Left cardiac atrium (tissue), 4 donors: ENCODE data around the gene SCO1. TPM values are rescaled to one million over a fixed set of nuclear protein-coding genes. Genes with fewer than 3 reads are reported as not detected.
A peak's percentile ranks its signal among the peaks of the same experiment; 100 is the strongest.
"Not testable (repeated sequence)": the region's sequence is repeated elsewhere in the genome, so short reads cannot be mapped to it uniquely, and the experiment has no call there.

Experiments
- ATAC-seq, 2 donors: fragments of 200-7000 bp; cut with Tn5 transposase; one replicate each; pipeline ENCODE4 v1.9.1; 2020; ENCODE audit warnings: mild to moderate bottlenecking in 2 of 2, moderate library complexity in 2 of 2
- DNase-seq: peaks from one replicate; pipeline ENCODE4 v3.0.0-alpha.2; 2020
- intact Hi-C, 2 donors: fragments of 100-400 bp; cut with DNase I; formaldehyde crosslinking; loops; one replicate each; pipeline versions ENCODE4 v1.14.1 to v1.15.1; 2022 to 2023
- long read RNA-seq: library from polyadenylated mRNA; unstranded; transcript quantifications from one replicate; pipeline ENCODE4 v2.0.0, GENCODE V29; 2021
- total RNA-seq, 2 donors: library from RNA; stranded (reverse); fragmentation: NEBNext Ultra II Directional; extraction: Animal tissue kit (Norgen Biotek cat#: 25700); gene quantifications; one replicate each; pipeline ENCODE4 v1.2.1, GENCODE V29; 2021
- donor health status: DM: no; HTN: yes; CAD: no.
- donor health status: DM: no; HTN: yes; CAD: no; lungs with severe emphysema.
- donor health status: DM: yes; HTN: yes; CAD: no.
- donor health status: Dilated cardiomyopathy.

The SCO1 gene
- 10 to 100 TPM; 26.9 to 27.1 TPM for total RNA-seq
- long read RNA-seq, full-length matches to known transcripts = 39 of 44 reads
- long read RNA-seq, partial matches to known transcripts = 0 of 44 reads
- long read RNA-seq, other reads (novel, unspliced or antisense) = 5 of 44 reads

GRCh38 chr17:10697092-10698081, at the start of gene SCO1, which contains the start of gene ADPRM:
Gene SCO1, minus strand, starts transcription at chr17:10697533. Its CDS starts 26 bp downstream, at chr17:10697507.
Gene ADPRM, plus strand, starts transcription at chr17:10697594. Its CDS starts 7,333 bp downstream, at chr17:10704927.
- ATAC-seq (peak; percentile 99), DNase-seq (peak; percentile 97)
- intact Hi-C loops = no loop called here

- intact Hi-C loops = no loop called here
- DNase-seq = no peak
- ATAC-seq = peak in 1 of 2 donors; percentile 63
Measured at GRCh38 chr17:10745231-10745630, 47.9 kb upstream of the SCO1 start.

GRCh38 chr17:10744501-10745000, 47.2 kb upstream of the SCO1 start:
- DNase-seq = no peak
- no peak for ATAC-seq
- intact Hi-C loops = no loop called here

- ATAC-seq (peak; percentile 66 to 87), DNase-seq (no peak)
Measured at GRCh38 chr17:10743316-10744009, 46.1 kb upstream of the SCO1 start.

GRCh38 chr17:10742431-10742830, 45.1 kb upstream of the SCO1 start:
- no peak for DNase-seq
- intact Hi-C loops = no loop called here

More at GRCh38 chr17:10743316-10744009, 46.1 kb upstream of the SCO1 start:
- intact Hi-C loops = no loop called here

GRCh38 chr17:10741416-10742135, 44.2 kb upstream of the SCO1 start:
- ATAC-seq (no peak), DNase-seq (no peak)
- intact Hi-C loops = no loop called here

More at GRCh38 chr17:10742431-10742830, 45.1 kb upstream of the SCO1 start:
- ATAC-seq = no peak

GRCh38 chr17:10739386-10739785, 42.1 kb upstream of the SCO1 start:
- intact Hi-C loops = loop anchor here in 1 of 2 donors (10.0 kb wide), 1 partner anchor 915 kb away; no protein-coding TSS in a partner anchor
- ATAC-seq (no peak), DNase-seq (no peak)

- peak in 1 of 2 donors; percentile 14 for ATAC-seq
- intact Hi-C loops = loop anchor here in 1 of 2 donors (10.0 kb wide), 1 partner anchor 916 kb away; no protein-coding TSS in a partner anchor
- no peak for DNase-seq
Measured at GRCh38 chr17:10738521-10739258, 41.4 kb upstream of the SCO1 start.

- DNase-seq = no peak
- no peak for ATAC-seq
- intact Hi-C loops = loop anchor here (1.0 to 10.0 kb wide), 3 partner anchors 107 to 917 kb away; no protein-coding TSS in a partner anchor
Measured at GRCh38 chr17:10737736-10738135, 40.4 kb upstream of the SCO1 start.

- intact Hi-C loops = loop anchor here (1.0 to 10.0 kb wide), 3 partner anchors 108 to 918 kb away; no protein-coding TSS in a partner anchor
- DNase-seq (peak; percentile 58), ATAC-seq (peak; percentile 89 to 96)
Measured at GRCh38 chr17:10737168-10737622, 39.9 kb upstream of the SCO1 start.

GRCh38 chr17:10735821-10736220, 38.5 kb upstream of the SCO1 start:
- intact Hi-C loops = loop anchor here (2.0 to 10.0 kb wide), 2 partner anchors 109 to 919 kb away; no protein-coding TSS in a partner anchor
- DNase-seq (no peak), ATAC-seq (no peak)

GRCh38 chr17:10735251-10735650, 37.9 kb upstream of the SCO1 start:
- intact Hi-C loops = loop anchor here in 1 of 2 donors (10.0 kb wide), 1 partner anchor 920 kb away; no protein-coding TSS in a partner anchor
- ATAC-seq (no peak), DNase-seq (no peak)

- ATAC-seq = no peak
- intact Hi-C loops = loop anchor here in 1 of 2 donors (10.0 kb wide), 1 partner anchor 921 kb away; no protein-coding TSS in a partner anchor
- DNase-seq = no peak
Measured at GRCh38 chr17:10733666-10734065, 36.3 kb upstream of the SCO1 start.

- DNase-seq, ATAC-seq: not testable (repeated sequence)
- intact Hi-C loops = loop anchor here in 1 of 2 donors (10.0 kb wide), 1 partner anchor 923 kb away; no protein-coding TSS in a partner anchor
Measured at GRCh38 chr17:10732121-10732520, 34.8 kb upstream of the SCO1 start.

GRCh38 chr17:10731408-10731879, 34.1 kb upstream of the SCO1 start:
- no peak for DNase-seq
- intact Hi-C loops = loop anchor here in 1 of 2 donors (10.0 kb wide), 1 partner anchor 923 kb away; no protein-coding TSS in a partner anchor
- no peak for ATAC-seq

GRCh38 chr17:10730247-10730646, 32.9 kb upstream of the SCO1 start:
- intact Hi-C loops = loop anchor here in 1 of 2 donors (10.0 kb wide), 1 partner anchor 925 kb away; no protein-coding TSS in a partner anchor
- ATAC-seq = peak in 1 of 2 donors; percentile 2
- not testable (repeated sequence) for DNase-seq
